22Rv1 (cell line): ENCODE results near the gene PCSK5.

ENCODE experiments used
- H3K27ac ChIP-seq: fragments of 450-650 bp; 2 replicates; pipeline ENCODE4 v1.5.1; 2017
- ZFX ChIP-seq: fragments of 450-650 bp; IDR thresholded peaks from 2 replicates; pipeline ENCODE4 v1.6.1; 2017; ENCODE audit warnings: antibody characterized with exemption, borderline replicate concordance
- TF ChIP-seq, protein P1 (sequence below): fragments of 450-650 bp; IDR thresholded peaks from 2 replicates; pipeline ENCODE4 v1.5.1; 2017; ENCODE audit warnings: mild to moderate bottlenecking

Gene PCSK5

GRCh38 chr9:76180541-76180940 lies 290.1 kb downstream of the PCSK5 start:
- H3K27ac ChIP-seq = no peak overlapping the region
- TF ChIP-seq, protein P1, sequence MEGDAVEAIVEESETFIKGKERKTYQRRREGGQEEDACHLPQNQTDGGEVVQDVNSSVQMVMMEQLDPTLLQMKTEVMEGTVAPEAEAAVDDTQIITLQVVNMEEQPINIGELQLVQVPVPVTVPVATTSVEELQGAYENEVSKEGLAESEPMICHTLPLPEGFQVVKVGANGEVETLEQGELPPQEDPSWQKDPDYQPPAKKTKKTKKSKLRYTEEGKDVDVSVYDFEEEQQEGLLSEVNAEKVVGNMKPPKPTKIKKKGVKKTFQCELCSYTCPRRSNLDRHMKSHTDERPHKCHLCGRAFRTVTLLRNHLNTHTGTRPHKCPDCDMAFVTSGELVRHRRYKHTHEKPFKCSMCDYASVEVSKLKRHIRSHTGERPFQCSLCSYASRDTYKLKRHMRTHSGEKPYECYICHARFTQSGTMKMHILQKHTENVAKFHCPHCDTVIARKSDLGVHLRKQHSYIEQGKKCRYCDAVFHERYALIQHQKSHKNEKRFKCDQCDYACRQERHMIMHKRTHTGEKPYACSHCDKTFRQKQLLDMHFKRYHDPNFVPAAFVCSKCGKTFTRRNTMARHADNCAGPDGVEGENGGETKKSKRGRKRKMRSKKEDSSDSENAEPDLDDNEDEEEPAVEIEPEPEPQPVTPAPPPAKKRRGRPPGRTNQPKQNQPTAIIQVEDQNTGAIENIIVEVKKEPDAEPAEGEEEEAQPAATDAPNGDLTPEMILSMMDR = no peak
- no peak for TF ChIP-seq ZFX

DNA sequence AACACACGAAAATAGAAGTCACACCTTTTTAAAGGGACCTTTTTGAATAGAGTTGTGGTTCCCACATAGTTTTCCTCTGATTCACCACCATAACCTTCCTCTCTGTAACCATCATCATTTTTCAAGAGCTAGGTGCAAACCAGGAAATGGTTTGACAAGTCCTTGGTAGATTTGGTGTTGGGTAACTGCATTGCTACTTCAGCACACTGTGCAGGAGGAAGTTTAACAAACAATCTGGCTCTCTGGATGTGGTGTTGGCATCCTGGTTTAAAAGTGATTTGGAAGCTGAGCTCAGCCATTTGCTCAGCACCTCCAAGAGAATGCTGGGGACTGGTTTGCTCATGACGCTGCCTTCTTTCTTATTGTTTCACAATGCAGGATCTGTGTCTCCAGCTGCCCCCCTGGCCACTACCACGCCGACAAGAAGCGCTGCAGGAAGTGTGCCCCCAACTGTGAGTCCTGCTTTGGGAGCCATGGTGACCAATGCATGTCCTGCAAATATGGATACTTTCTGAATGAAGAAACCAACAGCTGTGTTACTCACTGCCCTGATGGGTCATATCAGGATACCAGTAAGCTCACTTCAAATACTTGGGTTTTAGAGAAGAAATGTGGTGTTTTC lies 290.7 kb downstream of the PCSK5 start:
- no peak overlapping the region for H3K27ac ChIP-seq
- TF ChIP-seq ZFX = no peak
- TF ChIP-seq, protein P1 = no peak

GRCh38 chr9:76181781-76182180 lies 291.3 kb downstream of the PCSK5 start:
- TF ChIP-seq, protein P1 = no peak
- TF ChIP-seq ZFX = no peak
- no peak overlapping the region for H3K27ac ChIP-seq

DNA sequence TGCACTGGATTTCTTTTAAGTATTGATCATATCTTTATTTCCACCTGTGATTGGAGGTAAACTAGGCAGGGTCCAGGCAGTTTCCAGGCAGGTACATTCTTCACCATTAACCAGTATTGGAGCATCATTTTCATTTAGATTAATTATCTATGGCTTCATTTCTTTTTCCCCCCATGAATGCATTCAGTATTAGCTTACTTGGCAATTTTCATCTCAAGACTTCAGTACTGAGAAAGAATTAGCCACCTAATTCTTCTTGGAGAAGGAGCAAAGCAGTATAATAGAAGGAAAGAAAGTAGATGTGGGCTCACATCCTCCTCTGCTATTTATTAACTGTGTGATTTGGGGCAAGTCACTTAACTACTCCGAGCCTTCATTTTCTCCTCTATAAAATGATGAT lies 295.0 kb downstream of the PCSK5 start:
- H3K27ac ChIP-seq = no peak overlapping the region
- TF ChIP-seq, protein P1 = no peak
- TF ChIP-seq ZFX = no peak

- no peak for TF ChIP-seq ZFX
- TF ChIP-seq, protein P1 = no peak
Measured at GRCh38 chr9:76188286-76188685, 297.8 kb downstream of the PCSK5 start.

GRCh38 chr9:76188905-76189304 lies 298.4 kb downstream of the PCSK5 start:
- TF ChIP-seq ZFX = no peak
- TF ChIP-seq, protein P1 = no peak

More at GRCh38 chr9:76188286-76188685, 297.8 kb downstream of the PCSK5 start:
- H3K27ac ChIP-seq = no peak overlapping the region

DNA sequence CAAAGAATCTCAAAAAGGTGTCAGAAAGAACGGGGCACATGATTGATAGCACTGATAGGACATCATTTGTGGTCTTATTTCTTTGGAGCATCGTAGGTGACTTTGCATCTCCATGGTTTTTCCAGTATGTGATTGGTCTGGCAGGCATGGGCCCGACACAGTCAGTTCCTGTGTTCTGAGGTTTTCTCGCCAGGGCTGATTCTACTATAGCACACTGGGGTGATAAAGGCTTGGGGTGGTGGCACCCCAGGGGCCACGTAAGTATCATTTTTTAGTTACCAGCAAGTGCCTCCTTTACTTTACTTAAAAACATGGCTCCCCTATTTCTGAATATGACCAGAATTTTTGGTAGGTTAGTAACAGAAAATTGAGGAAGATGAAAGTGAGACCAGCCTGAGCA lies 301.0 kb downstream of the PCSK5 start:
- no peak overlapping the region for H3K27ac ChIP-seq
- TF ChIP-seq ZFX = no peak
- TF ChIP-seq, protein P1 = no peak

More at GRCh38 chr9:76188905-76189304, 298.4 kb downstream of the PCSK5 start:
- no peak overlapping the region for H3K27ac ChIP-seq
